ENCODE measurements around the gene SEMA4B.

Gene SEMA4B

GRCh38 chr15:90225047-90225446 is 23.9 kb downstream of the SEMA4B start:
- DNase-seq (ENCODE audit: extremely low read depth in 1 of 2, low read depth in 1 of 2): no peak

GRCh38 chr15:90225504-90226234 is 24.5 kb downstream of the SEMA4B start:
- no peak for DNase-seq (ENCODE audit: extremely low read depth in 1 of 2, low read depth in 1 of 2)

GRCh38 chr15:90227336-90227735 is 26.2 kb downstream of the SEMA4B start:
- no peak for DNase-seq (ENCODE audit: extremely low read depth in 1 of 2, low read depth in 1 of 2)

- no peak for DNase-seq (ENCODE audit: extremely low read depth in 1 of 2, low read depth in 1 of 2)
Observed at GRCh38 chr15:90227816-90228772, 27.0 kb downstream of the SEMA4B start.

GRCh38 chr15:90228960-90229359 is 27.8 kb downstream of the SEMA4B start:
- no peak for DNase-seq (ENCODE audit: extremely low read depth in 1 of 2, low read depth in 1 of 2)

- DNase-seq (ENCODE audit: extremely low read depth in 1 of 2, low read depth in 1 of 2): no peak
Observed at GRCh38 chr15:90230071-90230494, 29.0 kb downstream of the SEMA4B start.

GRCh38 chr15:90230610-90231009 is 29.5 kb downstream of the SEMA4B start:
- DNase-seq (ENCODE audit: extremely low read depth in 1 of 2, low read depth in 1 of 2): no peak

GRCh38 chr15:90231028-90232017 is 30.2 kb downstream of the SEMA4B start:
- peak; percentile 54 to 60 for DNase-seq (ENCODE audit: extremely low read depth in 1 of 2, low read depth in 1 of 2)

GRCh38 chr15:90232196-90232595 is 31.1 kb downstream of the SEMA4B start:
- no peak for DNase-seq (ENCODE audit: extremely low read depth in 1 of 2, low read depth in 1 of 2)

- no peak for DNase-seq (ENCODE audit: extremely low read depth in 1 of 2, low read depth in 1 of 2)
Observed at GRCh38 chr15:90232941-90233386, 31.8 kb downstream of the SEMA4B start.

- DNase-seq (ENCODE audit: extremely low read depth in 1 of 2, low read depth in 1 of 2): peak; percentile 36 to 90
Observed at GRCh38 chr15:90233387-90234095, 32.4 kb downstream of the SEMA4B start, which contains the start of gene CIB1. Gene CIB1, minus strand, starts transcription at chr15:90233941. Its CDS starts 56 bp downstream, at chr15:90233885.

- peak in 1 of 2 donors; percentile 92 for DNase-seq (ENCODE audit: extremely low read depth in 1 of 2, low read depth in 1 of 2)
Observed at GRCh38 chr15:90234096-90234988, 33.2 kb downstream of the SEMA4B start, which contains the start of gene GDPGP1. Gene GDPGP1, plus strand, starts transcription at chr15:90234209. Its CDS starts 6,700 bp downstream, at chr15:90240909.

- no peak for DNase-seq (ENCODE audit: extremely low read depth in 1 of 2, low read depth in 1 of 2)
Observed at GRCh38 chr15:90239371-90239770, 38.2 kb downstream of the SEMA4B start.

- no peak for DNase-seq (ENCODE audit: extremely low read depth in 1 of 2, low read depth in 1 of 2)
Observed at GRCh38 chr15:90240856-90241255, 39.7 kb downstream of the SEMA4B start.

GRCh38 chr15:90241343-90242192 is 40.4 kb downstream of the SEMA4B start:
- no peak for DNase-seq (ENCODE audit: extremely low read depth in 1 of 2, low read depth in 1 of 2)

- DNase-seq (ENCODE audit: extremely low read depth in 1 of 2, low read depth in 1 of 2): no peak
Observed at GRCh38 chr15:90243943-90244639, 43.0 kb downstream of the SEMA4B start.

- DNase-seq (ENCODE audit: extremely low read depth in 1 of 2, low read depth in 1 of 2): no peak
Observed at GRCh38 chr15:90248789-90249202, 47.7 kb downstream of the SEMA4B start.

Data from activated CD8-positive, alpha-beta memory T cell treated with anti-CD3 and anti-CD28 coated beads for 1 hour (primary cell).